Measurements from ENCODE around the gene TMPRSS7. TPM values are rescaled to one million over a fixed set of nuclear protein-coding genes. Genes with fewer than 3 reads are reported as not detected.

Gene TMPRSS7
- polyA plus RNA-seq, 1 experiment: not detected

GRCh38 chr3:112122870-112123269 lies 88.3 kb downstream of the TMPRSS7 start:
- no peak for DNase-seq (ENCODE audit: low read depth, low spot score)
- ChIA-PET CTCF (interaction anchor here (1.1 to 1.8 kb wide), 2 partner anchors 11 to 17 kb away, joined by 3 to 8 read pairs; no protein-coding TSS in a partner anchor), POLR2A (no interaction called here)
- H3K4me3 ChIP-seq (ENCODE audit: low read depth, low read length): no peak overlapping the region
- H3K27ac ChIP-seq (ENCODE audit: low read depth, low read length): no peak overlapping the region
- no peak for TF ChIP-seq CTCF (IDR thresholded peaks at IDR 0.05; ENCODE audit: low read depth, low read length)
- H3K27me3 ChIP-seq (ENCODE audit: control insufficient read depth, insufficient read depth, low read length): no peaks in the 10 kb centered on the region
- no peaks in the 10 kb centered on the region for H3K9me3 ChIP-seq (ENCODE audit: control insufficient read depth, insufficient read depth, low read length)

- no peaks in the 10 kb centered on the region for H3K9me3 ChIP-seq (ENCODE audit: control insufficient read depth, insufficient read depth, low read length)
- no peak overlapping the region for H3K4me3 ChIP-seq (ENCODE audit: low read depth, low read length)
- no peak overlapping the region for H3K27ac ChIP-seq (ENCODE audit: low read depth, low read length)
- TF ChIP-seq CTCF (IDR thresholded peaks at IDR 0.05; ENCODE audit: low read depth, low read length): no peak
- H3K27me3 ChIP-seq (ENCODE audit: control insufficient read depth, insufficient read depth, low read length): no peaks in the 10 kb centered on the region
- ChIA-PET POLR2A (no interaction called here), CTCF (interaction anchor here (1.1 to 1.8 kb wide), 2 partner anchors 12 to 17 kb away, joined by 3 to 8 read pairs; no protein-coding TSS in a partner anchor)
- DNase-seq (ENCODE audit: low read depth, low spot score): no peak
Observed at GRCh38 chr3:112123548-112123947, 89.0 kb downstream of the TMPRSS7 start.

GRCh38 chr3:112124907-112125607 lies 90.5 kb downstream of the TMPRSS7 start:
- Histone ChIP-seq H3K4me3 (ENCODE audit: low read depth, low read length) (no peak overlapping the region), H3K27ac (ENCODE audit: low read depth, low read length) (no peak overlapping the region), H3K9me3 (ENCODE audit: control insufficient read depth, insufficient read depth, low read length) (no peaks in the 10 kb centered on the region), H3K27me3 (ENCODE audit: control insufficient read depth, insufficient read depth, low read length) (no peaks in the 10 kb centered on the region)
- CTCF ChIA-PET: interaction anchor here (0.6 to 1.5 kb wide), 3 partner anchors 13 to 395 kb away, joined by 3 to 5 read pairs (median 3); no protein-coding TSS in a partner anchor
- no peak for DNase-seq (ENCODE audit: low read depth, low spot score)
- TF ChIP-seq CTCF (IDR thresholded peaks at IDR 0.05; ENCODE audit: low read depth, low read length): no peak
- POLR2A ChIA-PET: interaction anchor here (0.5 kb wide), 1 partner anchor 1543 kb away, joined by 4 read pairs; no protein-coding TSS in a partner anchor

- DNase-seq (ENCODE audit: low read depth, low spot score): no peak
- H3K9me3 ChIP-seq (ENCODE audit: control insufficient read depth, insufficient read depth, low read length): no peaks in the 10 kb centered on the region
Observed at GRCh38 chr3:112126511-112126911, 92.0 kb downstream of the TMPRSS7 start.

More at GRCh38 chr3:112126511-112126911, 92.0 kb downstream of the TMPRSS7 start:
- ChIA-PET POLR2A (no interaction called here), CTCF (interaction anchor here (0.6 to 3.6 kb wide), 3 partner anchors 15 to 405 kb away, joined by 3 to 18 read pairs (median 3); no protein-coding TSS in a partner anchor)
- no peak for TF ChIP-seq CTCF (IDR thresholded peaks at IDR 0.05; ENCODE audit: low read depth, low read length)
- no peak overlapping the region for H3K4me3 ChIP-seq (ENCODE audit: low read depth, low read length)
- H3K27me3 ChIP-seq (ENCODE audit: control insufficient read depth, insufficient read depth, low read length): no peaks in the 10 kb centered on the region
- H3K27ac ChIP-seq (ENCODE audit: low read depth, low read length): no peak overlapping the region

All from AG04450 (cell line).